DND-41 (cell line): ENCODE data around the gene NLRC4.

ENCODE experiments used
- ATAC-seq: fragments of 200-7000 bp; cut with Tn5 transposase; 3 replicates; pipeline ENCODE4 v1.9.1; 2021; ENCODE audit warnings: low read depth; ENCODE audit not compliant: insufficient read depth
- DNase-seq: peaks from one replicate; pipeline ENCODE4 v3.0.0-alpha.2; 2020
- H2AFZ ChIP-seq: 2 replicates; pipeline ENCODE4 v1.6.0; 2012; ENCODE audit warnings: low read depth, low read length
- H3K27ac ChIP-seq: 2 replicates; pipeline ENCODE4 v1.5.1; 2012; ENCODE audit warnings: low read length, inconsistent platforms
- H3K27me3 ChIP-seq: fragments of 200-600 bp; sonication (generic); 2 replicates; pipeline ENCODE4 v1.6.0; 2012; ENCODE audit warnings: low read length, mild to moderate bottlenecking, inconsistent platforms; ENCODE audit not compliant: insufficient read depth, poor library complexity
- H3K36me3 ChIP-seq: 2 replicates; pipeline ENCODE4 v1.5.1; 2012; ENCODE audit warnings: low read length, inconsistent platforms; ENCODE audit not compliant: insufficient read depth
- H3K4me1 ChIP-seq: 2 replicates; pipeline ENCODE4 v1.5.1; 2012; ENCODE audit warnings: mild to moderate bottlenecking, low read length; ENCODE audit not compliant: insufficient read depth
- H3K4me2 ChIP-seq: 2 replicates; pipeline ENCODE4 v1.6.0; 2012; ENCODE audit warnings: mild to moderate bottlenecking, moderate library complexity, low read length, inconsistent platforms; ENCODE audit not compliant: insufficient read depth
- H3K4me3 ChIP-seq, 2 experiments: fragments of 200-600 bp in 1 of 2; shearing (Covaris generic) in 1 of 2; 2 replicates each; pipeline ENCODE4 v1.5.1; 2012 to 2016; ENCODE audit warnings: inconsistent platforms in 2 of 2, low read length in 2 of 2, mild to moderate bottlenecking in 2 of 2, low read depth in 1 of 2, moderate library complexity in 1 of 2
- H3K79me2 ChIP-seq: 2 replicates; pipeline ENCODE4 v1.6.0; 2012; ENCODE audit warnings: low read length, inconsistent platforms; ENCODE audit not compliant: insufficient read depth
- H3K9ac ChIP-seq: 2 replicates; pipeline ENCODE4 v1.6.0; 2012; ENCODE audit warnings: low read depth, mild to moderate bottlenecking, inconsistent platforms, low read length, moderate library complexity
- H3K9me3 ChIP-seq: 2 replicates; pipeline ENCODE4 v1.5.1; 2012; ENCODE audit warnings: low read length, moderate library complexity, mild to moderate bottlenecking, inconsistent platforms; ENCODE audit not compliant: insufficient read depth, severe bottlenecking
- H4K20me1 ChIP-seq: 2 replicates; pipeline ENCODE4 v1.6.0; 2012; ENCODE audit warnings: low read length; ENCODE audit not compliant: insufficient read depth
- CTCF ChIP-seq: IDR thresholded peaks from 2 replicates; pipeline ENCODE4 v1.5.1; 2012; ENCODE audit warnings: borderline replicate concordance, low read length, moderate library complexity, mild to moderate bottlenecking; ENCODE audit not compliant: poor library complexity, severe bottlenecking; ENCODE audit errors: extremely low read depth
- EZH2 ChIP-seq: IDR thresholded peaks from 3 replicates; pipeline ENCODE4 v1.6.1; 2012; ENCODE audit warnings: borderline replicate concordance, low read depth, mild to moderate bottlenecking, moderate library complexity, low read length, inconsistent platforms; ENCODE audit not compliant: severe bottlenecking

Gene NLRC4

GRCh38 chr2:32200814-32201213 is 63.9 kb downstream of the NLRC4 start:
- DNase-seq = no peak
- H3K4me3 ChIP-seq = no peak overlapping the region
- no peak overlapping the region for H3K27ac ChIP-seq
- H3K79me2 ChIP-seq = no peaks in the 10 kb centered on the region
- no peak overlapping the region for H2AFZ ChIP-seq
- H3K4me1 ChIP-seq = no peaks in the 10 kb centered on the region
- H3K4me2 ChIP-seq = no peak overlapping the region
- TF ChIP-seq EZH2 (no peak), CTCF (no peak)
- H3K9ac ChIP-seq = no peak overlapping the region
- H3K36me3 ChIP-seq = peaks cover 36% of the 10 kb centered on the region; the same call in 1 of the 2 replicates
- no peak for ATAC-seq
- H3K27me3 ChIP-seq = no peaks in the 10 kb centered on the region
- no peaks in the 10 kb centered on the region for H3K9me3 ChIP-seq
- H4K20me1 ChIP-seq = no peaks in the 10 kb centered on the region

GRCh38 chr2:32192418-32192817 is 72.3 kb downstream of the NLRC4 start:
- no peaks in the 10 kb centered on the region for H4K20me1 ChIP-seq
- no peaks in the 10 kb centered on the region for H3K9me3 ChIP-seq
- no peak for TF ChIP-seq EZH2
- no peak for TF ChIP-seq CTCF
- 0 out of 2 replicates have a peak, but pooled peaks cover 4% of the 10 kb centered on the region for H3K79me2 ChIP-seq
- H3K27ac ChIP-seq = no peak overlapping the region
- H3K4me2 ChIP-seq = no peak overlapping the region
- H2AFZ ChIP-seq = no peak overlapping the region
- no peak overlapping the region for H3K9ac ChIP-seq
- H3K27me3 ChIP-seq = no peaks in the 10 kb centered on the region
- H3K4me3 ChIP-seq = no peak overlapping the region
- no peak for ATAC-seq
- H3K4me1 ChIP-seq = no peaks in the 10 kb centered on the region
- DNase-seq = no peak
- H3K36me3 ChIP-seq = peaks cover 29% of the 10 kb centered on the region

- Histone ChIP-seq H3K4me1 (no peaks in the 10 kb centered on the region), H3K79me2 (0 out of 2 replicates have a peak, but pooled peaks cover 4% of the 10 kb centered on the region), H3K4me3 (no peak overlapping the region), H3K36me3 (peaks cover 37% of the 10 kb centered on the region), H2AFZ (no peak overlapping the region), H3K9me3 (no peaks in the 10 kb centered on the region), H3K4me2 (no peak overlapping the region), H3K27ac (no peak overlapping the region), H4K20me1 (no peaks in the 10 kb centered on the region), H3K9ac (no peak overlapping the region), H3K27me3 (no peaks in the 10 kb centered on the region)
- DNase-seq (no peak), ATAC-seq (no peak)
- TF ChIP-seq CTCF (no peak), EZH2 (no peak)
Measured at GRCh38 chr2:32189011-32189410, 75.7 kb downstream of the NLRC4 start.

DNA sequence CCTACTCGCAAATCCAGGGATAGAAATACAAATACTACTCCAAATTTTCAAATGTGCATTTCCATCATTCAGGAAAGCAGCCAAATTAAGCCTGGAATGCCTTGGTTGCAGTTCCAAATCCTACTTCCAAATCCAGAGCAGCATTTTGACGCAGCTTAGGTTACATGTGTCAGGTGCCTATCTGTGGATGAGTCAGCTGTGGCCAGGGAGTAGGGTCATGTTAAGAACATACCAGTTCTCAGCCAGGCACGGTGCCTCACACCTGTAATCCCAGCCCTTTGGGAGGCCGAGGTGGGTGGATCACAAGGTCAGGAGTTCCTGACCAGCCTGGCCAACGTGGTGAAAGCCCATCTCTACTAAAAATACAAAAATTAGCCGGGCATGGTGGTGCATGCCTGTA is 82.0 kb downstream of the NLRC4 start:
- no peaks in the 10 kb centered on the region for H3K27me3 ChIP-seq
- H3K4me1 ChIP-seq = no peaks in the 10 kb centered on the region
- no peaks in the 10 kb centered on the region for H4K20me1 ChIP-seq
- no peak overlapping the region for H2AFZ ChIP-seq
- H3K79me2 ChIP-seq = no peaks in the 10 kb centered on the region
- DNase-seq (no peak), ATAC-seq (no peak)
- no peak for TF ChIP-seq EZH2
- no peak for TF ChIP-seq CTCF
- H3K9me3 ChIP-seq = no peaks in the 10 kb centered on the region
- no peak overlapping the region for H3K4me3 ChIP-seq
- no peak overlapping the region for H3K9ac ChIP-seq
- peaks cover 32% of the 10 kb centered on the region for H3K36me3 ChIP-seq
- H3K27ac ChIP-seq = no peak overlapping the region
- H3K4me2 ChIP-seq = no peak overlapping the region
